Measurements from ENCODE around the gene SUCLA2.

DNA sequence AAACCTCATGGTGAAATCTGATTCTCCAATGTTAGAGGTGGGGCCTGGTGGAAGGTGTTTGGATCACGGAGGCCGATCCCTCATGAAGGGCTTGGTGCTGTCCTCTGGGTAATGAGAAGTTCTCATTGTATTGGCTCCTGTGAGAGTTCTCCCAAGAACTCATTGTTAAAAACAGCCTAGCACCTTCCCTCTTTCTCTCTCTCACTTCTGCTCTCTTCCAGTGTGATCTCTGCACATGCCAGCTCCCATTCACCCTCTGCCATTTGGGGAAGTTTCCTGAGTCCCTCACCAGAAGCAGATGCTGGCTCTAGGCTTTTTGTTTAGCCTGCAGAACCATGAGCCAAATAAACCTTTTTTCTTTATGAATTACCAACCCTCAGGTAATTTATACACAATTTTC lies 3.1 kb upstream of the SUCLA2 start:
- TF ChIP-seq EZH2 (IDR thresholded peaks at IDR 0.05; ENCODE audit: insufficient read depth, poor library complexity, severe bottlenecking) = no peak
- TF ChIP-seq EZH2phosphoT487 (IDR thresholded peaks at IDR 0.05; ENCODE audit: insufficient read depth, low read depth) = no peak

Data from GM23248 (cell line).